ENCODE data around the gene RASAL3.

DNA sequence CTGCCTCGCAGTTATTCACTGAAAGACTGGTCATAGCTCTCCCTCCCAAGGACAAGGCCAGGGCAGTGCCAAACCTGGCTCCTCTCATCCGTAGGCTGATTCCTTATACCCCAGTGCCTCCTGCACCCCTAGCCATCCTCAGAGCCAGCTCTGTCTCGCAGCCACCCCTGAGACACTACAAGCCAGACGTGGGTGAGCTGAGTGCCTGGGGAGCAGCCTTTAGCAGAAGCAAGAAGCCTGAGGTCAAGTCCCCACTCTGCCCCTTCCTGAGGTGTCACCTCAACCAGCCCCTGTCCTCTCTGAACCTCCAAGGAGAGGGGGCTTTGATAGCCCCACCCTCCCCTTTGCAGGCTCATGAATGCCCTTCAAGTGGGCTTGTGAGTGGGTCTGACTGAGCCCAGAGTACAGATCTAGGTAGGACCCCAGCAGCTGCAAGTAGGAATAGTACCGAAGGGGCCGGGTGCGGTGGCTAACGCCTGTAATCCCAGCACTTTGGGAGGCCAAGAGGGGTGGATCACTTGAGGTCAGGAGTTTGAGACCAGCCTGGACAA, 30.8 kb downstream of the RASAL3 start:
- TF ChIP-seq, protein P1, sequence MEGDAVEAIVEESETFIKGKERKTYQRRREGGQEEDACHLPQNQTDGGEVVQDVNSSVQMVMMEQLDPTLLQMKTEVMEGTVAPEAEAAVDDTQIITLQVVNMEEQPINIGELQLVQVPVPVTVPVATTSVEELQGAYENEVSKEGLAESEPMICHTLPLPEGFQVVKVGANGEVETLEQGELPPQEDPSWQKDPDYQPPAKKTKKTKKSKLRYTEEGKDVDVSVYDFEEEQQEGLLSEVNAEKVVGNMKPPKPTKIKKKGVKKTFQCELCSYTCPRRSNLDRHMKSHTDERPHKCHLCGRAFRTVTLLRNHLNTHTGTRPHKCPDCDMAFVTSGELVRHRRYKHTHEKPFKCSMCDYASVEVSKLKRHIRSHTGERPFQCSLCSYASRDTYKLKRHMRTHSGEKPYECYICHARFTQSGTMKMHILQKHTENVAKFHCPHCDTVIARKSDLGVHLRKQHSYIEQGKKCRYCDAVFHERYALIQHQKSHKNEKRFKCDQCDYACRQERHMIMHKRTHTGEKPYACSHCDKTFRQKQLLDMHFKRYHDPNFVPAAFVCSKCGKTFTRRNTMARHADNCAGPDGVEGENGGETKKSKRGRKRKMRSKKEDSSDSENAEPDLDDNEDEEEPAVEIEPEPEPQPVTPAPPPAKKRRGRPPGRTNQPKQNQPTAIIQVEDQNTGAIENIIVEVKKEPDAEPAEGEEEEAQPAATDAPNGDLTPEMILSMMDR (IDR thresholded peaks at IDR 0.05): no peak
- no peak for TF ChIP-seq POLR2A (IDR thresholded peaks at IDR 0.05)

Measured in heart left ventricle (tissue), 13 donors.